Superior temporal gyrus (tissue), 1 donor: ENCODE measurements around the gene NUP210L.

ENCODE experiments used
- DNase-seq: peaks from one replicate; pipeline ENCODE4 v3.0.0-alpha.2; 2016; ENCODE audit errors: extremely low spot score

The NUP210L gene

GRCh38 chr1:153963850-153964331 is 191.0 kb downstream of the NUP210L start:
- no peak for DNase-seq

- DNase-seq = peak; percentile 99
These were observed 191.6 kb downstream of the NUP210L start, which contains the start of gene SLC39A1 for GRCh38 chr1:153963030-153963849. SLC39A1 (minus strand) TSS chr1:153963537; CDS start chr1:153962715, 822 bp downstream.

GRCh38 chr1:153962088-153963029 is 192.5 kb downstream of the NUP210L start:
- no peak for DNase-seq

GRCh38 chr1:153961421-153961820 is 193.5 kb downstream of the NUP210L start:
- no peak for DNase-seq

GRCh38 chr1:153960206-153960605 is 194.7 kb downstream of the NUP210L start:
- DNase-seq = no peak

GRCh38 chr1:153959454-153959853 is 195.4 kb downstream of the NUP210L start:
- no peak for DNase-seq

GRCh38 chr1:153958961-153959260 is 196.0 kb downstream of the NUP210L start:
- no peak for DNase-seq

GRCh38 chr1:153958111-153958960 is 196.5 kb downstream of the NUP210L start, which contains the start of gene CRTC2:
CRTC2 (minus strand) TSS chr1:153958612; CDS start chr1:153958497, 115 bp downstream.
- peak; percentile 99 for DNase-seq

- DNase-seq = no peak
These were observed 197.1 kb downstream of the NUP210L start for GRCh38 chr1:153957744-153958110.

- no peak for DNase-seq
These were observed 197.7 kb downstream of the NUP210L start for GRCh38 chr1:153956997-153957715.

- DNase-seq = no peak
These were observed 200.0 kb downstream of the NUP210L start for GRCh38 chr1:153954826-153955225.

- DNase-seq = no peak
These were observed 201.0 kb downstream of the NUP210L start for GRCh38 chr1:153953859-153954365.

GRCh38 chr1:153951801-153952200 is 203.1 kb downstream of the NUP210L start:
- DNase-seq = no peak

GRCh38 chr1:153951183-153951582 is 203.7 kb downstream of the NUP210L start:
- DNase-seq = no peak

GRCh38 chr1:153946622-153947241 is 208.1 kb downstream of the NUP210L start, which contains the start of gene DENND4B:
DENND4B (minus strand) TSS chr1:153946718; CDS start chr1:153944374, 2,344 bp downstream.
- DNase-seq = peak; percentile 78

GRCh38 chr1:153945795-153946621 is 208.9 kb downstream of the NUP210L start:
- peak; percentile 69 for DNase-seq

GRCh38 chr1:153945131-153945794 is 209.6 kb downstream of the NUP210L start:
- no peak for DNase-seq

- no peak for DNase-seq
These were observed 210.1 kb downstream of the NUP210L start for GRCh38 chr1:153944827-153945117.
